Endothelial cell (in vitro differentiated cells): ENCODE results near the gene JHY. TPM values are rescaled to one million over a fixed set of nuclear protein-coding genes. Genes with fewer than 3 reads are reported as not detected.

Source experiments
- DNase-seq: peaks from one replicate; pipeline ENCODE4 v3.0.0; 2021; ENCODE audit warnings: low spot score
- H3K27ac Mint-ChIP-seq: one replicate; pipeline ENCODE4 v1.8.0; 2021; ENCODE audit warnings: mixed read lengths, inconsistent platforms; ENCODE audit not compliant: unreplicated experiment
- H3K27me3 Mint-ChIP-seq: one replicate; pipeline ENCODE4 v1.8.0; 2021; ENCODE audit warnings: mild to moderate bottlenecking, moderate library complexity, mixed read lengths, inconsistent platforms; ENCODE audit not compliant: unreplicated experiment
- H3K36me3 Mint-ChIP-seq: one replicate; pipeline ENCODE4 v1.8.0; 2021; ENCODE audit warnings: mild to moderate bottlenecking, low read depth, mixed read lengths, inconsistent platforms; ENCODE audit not compliant: unreplicated experiment
- H3K4me1 Mint-ChIP-seq: one replicate; pipeline ENCODE4 v1.8.0; 2021; ENCODE audit warnings: mild to moderate bottlenecking, mixed read lengths, inconsistent platforms; ENCODE audit not compliant: unreplicated experiment
- H3K4me3 Mint-ChIP-seq: one replicate; pipeline ENCODE4 v1.8.0; 2021; ENCODE audit warnings: mild to moderate bottlenecking, mixed read lengths, inconsistent platforms; ENCODE audit not compliant: unreplicated experiment
- H3K9me3 Mint-ChIP-seq: one replicate; pipeline ENCODE4 v1.8.0; 2021; ENCODE audit warnings: mixed read lengths, inconsistent platforms; ENCODE audit not compliant: unreplicated experiment
- total RNA-seq: library from RNA; stranded (reverse); fragmentation: NEBNext Ultra II Directional; extraction: Animal tissue kit (Norgen Biotek cat#: 25700); gene quantifications from one replicate; pipeline ENCODE4 v1.2.1, GENCODE V29; 2021; ENCODE audit not compliant: unreplicated experiment
- TF ChIP-seq, protein P1 (sequence below): fragments of 200-600 bp; sonication (generic); IDR thresholded peaks from one replicate; pipeline ENCODE4 v1.5.0; 2021; ENCODE audit warnings: antibody characterized with exemption; ENCODE audit not compliant: unreplicated experiment

JHY gene
- total RNA-seq, 1 donor from 2014 or later, result 2.8 TPM

DNA sequence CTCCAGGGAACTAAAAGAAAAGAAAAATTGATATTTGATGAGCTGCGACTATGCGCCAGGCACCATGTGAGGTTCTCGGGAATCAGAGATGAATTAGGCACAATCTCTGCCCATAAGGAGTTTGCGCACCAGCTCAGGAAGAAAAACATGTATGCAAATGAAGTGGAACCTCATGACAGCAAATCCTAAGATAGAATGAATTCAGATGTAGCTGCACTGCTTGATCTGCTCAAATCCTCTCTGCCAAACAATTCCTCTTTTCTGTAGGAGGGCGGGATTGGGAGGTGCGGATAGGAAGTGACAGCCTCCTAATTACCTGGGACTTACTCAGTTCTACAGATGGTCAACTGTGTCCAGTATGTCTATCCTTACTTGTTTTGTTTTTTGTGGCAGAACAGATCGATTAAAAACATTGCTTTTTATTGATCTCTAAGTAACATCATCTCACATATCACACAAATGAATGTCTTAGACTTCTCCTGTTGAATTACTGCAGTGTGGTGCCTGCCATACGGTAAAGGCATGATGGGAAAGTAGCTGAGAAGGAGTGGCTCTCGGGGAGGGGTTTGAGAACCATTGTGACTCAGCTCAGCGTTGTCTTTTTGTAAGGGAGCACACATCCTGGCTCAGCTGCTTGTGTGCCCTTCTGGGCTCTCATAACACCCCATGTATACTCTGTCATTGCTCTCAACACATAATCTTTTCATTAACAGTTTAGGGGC is 30.3 kb upstream of the JHY start:
- Mint-ChIP-seq H3K36me3 (no peaks in the 10 kb centered on the region), H3K27me3 (no peaks in the 10 kb centered on the region), H3K9me3 (no peaks in the 10 kb centered on the region), H3K4me1 (peaks cover 3% of the 10 kb centered on the region), H3K27ac (peak overlapping the region; percentile 8), H3K4me3 (no peak overlapping the region)
- TF ChIP-seq, protein P1, sequence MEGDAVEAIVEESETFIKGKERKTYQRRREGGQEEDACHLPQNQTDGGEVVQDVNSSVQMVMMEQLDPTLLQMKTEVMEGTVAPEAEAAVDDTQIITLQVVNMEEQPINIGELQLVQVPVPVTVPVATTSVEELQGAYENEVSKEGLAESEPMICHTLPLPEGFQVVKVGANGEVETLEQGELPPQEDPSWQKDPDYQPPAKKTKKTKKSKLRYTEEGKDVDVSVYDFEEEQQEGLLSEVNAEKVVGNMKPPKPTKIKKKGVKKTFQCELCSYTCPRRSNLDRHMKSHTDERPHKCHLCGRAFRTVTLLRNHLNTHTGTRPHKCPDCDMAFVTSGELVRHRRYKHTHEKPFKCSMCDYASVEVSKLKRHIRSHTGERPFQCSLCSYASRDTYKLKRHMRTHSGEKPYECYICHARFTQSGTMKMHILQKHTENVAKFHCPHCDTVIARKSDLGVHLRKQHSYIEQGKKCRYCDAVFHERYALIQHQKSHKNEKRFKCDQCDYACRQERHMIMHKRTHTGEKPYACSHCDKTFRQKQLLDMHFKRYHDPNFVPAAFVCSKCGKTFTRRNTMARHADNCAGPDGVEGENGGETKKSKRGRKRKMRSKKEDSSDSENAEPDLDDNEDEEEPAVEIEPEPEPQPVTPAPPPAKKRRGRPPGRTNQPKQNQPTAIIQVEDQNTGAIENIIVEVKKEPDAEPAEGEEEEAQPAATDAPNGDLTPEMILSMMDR, result no peak
- DNase-seq, result no peak

DNA sequence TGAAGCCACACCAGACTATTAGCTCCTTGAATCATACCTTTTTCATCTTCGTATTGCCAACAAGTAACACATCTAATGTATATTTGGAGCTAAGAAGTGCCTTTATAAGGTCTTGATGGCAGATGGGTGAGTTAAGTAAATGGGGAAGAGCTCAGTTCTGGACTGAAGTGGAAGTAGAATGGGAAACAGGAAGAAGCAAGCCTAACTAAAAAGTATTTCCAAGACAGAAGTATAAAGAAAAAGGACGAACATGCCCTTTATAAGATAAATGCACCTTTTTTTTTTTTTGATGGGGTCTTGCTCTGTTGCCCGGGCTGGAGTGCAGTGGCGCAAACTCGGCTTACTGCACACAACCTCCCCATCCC is 29.8 kb upstream of the JHY start:
- TF ChIP-seq, protein P1, result no peak
- Mint-ChIP-seq H3K4me1 (peaks cover 3% of the 10 kb centered on the region), H3K27ac (no peak overlapping the region), H3K27me3 (no peaks in the 10 kb centered on the region), H3K4me3 (no peak overlapping the region), H3K36me3 (no peaks in the 10 kb centered on the region), H3K9me3 (no peaks in the 10 kb centered on the region)
- DNase-seq, result no peak

DNA sequence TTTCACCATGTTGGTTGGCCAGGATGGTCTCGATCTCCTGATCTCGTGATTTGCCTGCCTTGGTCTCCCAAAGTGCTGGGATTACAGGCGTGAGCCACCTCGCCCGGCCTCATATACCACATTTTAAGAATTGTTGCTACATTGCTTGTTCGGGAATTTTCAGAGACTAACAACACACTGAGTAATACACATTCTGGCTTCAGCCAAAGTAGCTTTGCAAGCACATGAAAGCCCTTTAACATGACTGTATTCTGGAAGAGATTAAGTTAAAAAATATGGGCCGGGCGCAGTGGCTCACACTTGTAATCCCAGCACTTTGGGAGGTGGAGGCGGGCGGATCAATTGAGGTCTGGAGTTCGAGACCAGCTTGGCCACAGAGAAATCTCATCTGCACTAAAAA is 29.3 kb upstream of the JHY start:
- DNase-seq, result no peak
- TF ChIP-seq, protein P1, result no peak
- Mint-ChIP-seq H3K9me3 (no peaks in the 10 kb centered on the region), H3K4me3 (no peak overlapping the region), H3K4me1 (peaks cover 3% of the 10 kb centered on the region), H3K27me3 (no peaks in the 10 kb centered on the region), H3K27ac (no peak overlapping the region), H3K36me3 (no peaks in the 10 kb centered on the region)

DNA sequence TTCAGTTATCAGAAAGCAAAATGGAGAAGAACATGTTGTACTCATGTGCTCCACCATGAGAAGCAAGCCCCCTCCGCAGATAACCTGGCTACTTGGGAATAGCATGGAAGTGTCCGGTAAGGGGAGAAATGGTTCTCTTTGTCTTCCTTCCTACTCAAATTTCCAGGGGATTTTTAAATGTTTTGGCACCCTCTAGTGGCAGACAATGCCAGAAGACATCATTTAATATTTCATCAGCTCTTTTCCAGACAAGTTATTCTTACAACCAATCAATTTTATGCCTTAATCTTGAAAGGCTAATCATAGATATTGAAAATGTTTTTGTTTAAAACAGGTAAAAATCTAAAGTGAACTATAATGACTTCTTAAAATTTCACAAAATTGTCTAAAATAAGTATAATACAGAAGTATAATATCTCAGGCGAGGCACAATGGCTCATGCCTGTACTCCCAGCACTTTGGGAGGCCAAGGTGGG is 28.6 kb upstream of the JHY start:
- DNase-seq, result peak; percentile 68
- no peak overlapping the region for H3K4me3 Mint-ChIP-seq
- TF ChIP-seq, protein P1, result peak; percentile 85
- H3K36me3 Mint-ChIP-seq, result no peaks in the 10 kb centered on the region
- peaks cover 3% of the 10 kb centered on the region for H3K4me1 Mint-ChIP-seq
- H3K9me3 Mint-ChIP-seq, result no peaks in the 10 kb centered on the region
- H3K27ac Mint-ChIP-seq, result no peak overlapping the region
- no peaks in the 10 kb centered on the region for H3K27me3 Mint-ChIP-seq

DNA sequence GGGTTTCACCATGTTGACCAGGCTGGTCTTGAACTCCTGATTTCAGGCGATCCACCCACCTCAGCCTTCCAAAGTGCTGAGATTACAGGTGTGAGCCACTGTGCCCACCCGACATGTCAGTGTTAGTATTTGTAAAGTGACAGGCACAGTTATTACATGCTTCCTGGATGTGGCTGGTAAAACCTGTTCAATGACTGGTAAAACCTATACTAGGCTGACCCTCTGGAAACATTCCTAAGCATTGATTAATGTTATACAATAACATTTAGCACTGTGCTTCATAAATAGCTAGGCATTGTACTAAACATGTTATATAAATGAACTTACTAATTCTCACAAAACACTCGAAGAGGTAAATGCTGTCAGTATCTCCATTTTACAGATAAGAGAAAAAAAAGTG is 20.9 kb upstream of the JHY start:
- TF ChIP-seq, protein P1, result no peak
- Mint-ChIP-seq H3K36me3 (no peaks in the 10 kb centered on the region), H3K4me1 (no peaks in the 10 kb centered on the region), H3K9me3 (no peaks in the 10 kb centered on the region), H3K27me3 (peaks cover 2% of the 10 kb centered on the region), H3K27ac (no peak overlapping the region), H3K4me3 (no peak overlapping the region)
- DNase-seq, result no peak
